Activated naive CD4-positive, alpha-beta T cell treated with anti-CD3 and anti-CD28 coated beads, Interleukin-2, amount 10 ng/mL, durations not matched to agents 7 days and 5 days (primary cell): ENCODE data around the gene HOMER1.

Experiments
- CTCF ChIA-PET: fragments of 350-600 bp; sonication (Branson Sonifier 250); formaldehyde crosslinking; loops from one replicate; lab custom pipeline; 2021; ENCODE audit warnings: antibody characterized with exemption; lab: Charles Lee
- DNase-seq: peaks from one replicate; pipeline ENCODE4 v3.0.0-alpha.2; 2020
- H3K27ac Mint-ChIP-seq: one replicate; pipeline ENCODE4 v1.8.0; 2021; ENCODE audit warnings: mild to moderate bottlenecking, moderate library complexity, mixed read lengths
- H3K27me3 Mint-ChIP-seq: one replicate; pipeline ENCODE4 v1.8.0; 2021; ENCODE audit warnings: mild to moderate bottlenecking, mixed read lengths
- H3K36me3 Mint-ChIP-seq: one replicate; pipeline ENCODE4 v1.8.0; 2021; ENCODE audit warnings: mixed read lengths
- H3K4me1 Mint-ChIP-seq: one replicate; pipeline ENCODE4 v1.8.0; 2021; ENCODE audit warnings: mixed read lengths
- H3K4me3 Mint-ChIP-seq: one replicate; pipeline ENCODE4 v1.8.0; 2021; ENCODE audit warnings: mild to moderate bottlenecking, moderate library complexity, mixed read lengths
- H3K9me3 Mint-ChIP-seq: one replicate; pipeline ENCODE4 v1.8.0; 2021; ENCODE audit warnings: mixed read lengths

Gene HOMER1, protein sequence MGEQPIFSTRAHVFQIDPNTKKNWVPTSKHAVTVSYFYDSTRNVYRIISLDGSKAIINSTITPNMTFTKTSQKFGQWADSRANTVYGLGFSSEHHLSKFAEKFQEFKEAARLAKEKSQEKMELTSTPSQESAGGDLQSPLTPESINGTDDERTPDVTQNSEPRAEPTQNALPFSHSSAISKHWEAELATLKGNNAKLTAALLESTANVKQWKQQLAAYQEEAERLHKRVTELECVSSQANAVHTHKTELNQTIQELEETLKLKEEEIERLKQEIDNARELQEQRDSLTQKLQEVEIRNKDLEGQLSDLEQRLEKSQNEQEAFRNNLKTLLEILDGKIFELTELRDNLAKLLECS

DNA sequence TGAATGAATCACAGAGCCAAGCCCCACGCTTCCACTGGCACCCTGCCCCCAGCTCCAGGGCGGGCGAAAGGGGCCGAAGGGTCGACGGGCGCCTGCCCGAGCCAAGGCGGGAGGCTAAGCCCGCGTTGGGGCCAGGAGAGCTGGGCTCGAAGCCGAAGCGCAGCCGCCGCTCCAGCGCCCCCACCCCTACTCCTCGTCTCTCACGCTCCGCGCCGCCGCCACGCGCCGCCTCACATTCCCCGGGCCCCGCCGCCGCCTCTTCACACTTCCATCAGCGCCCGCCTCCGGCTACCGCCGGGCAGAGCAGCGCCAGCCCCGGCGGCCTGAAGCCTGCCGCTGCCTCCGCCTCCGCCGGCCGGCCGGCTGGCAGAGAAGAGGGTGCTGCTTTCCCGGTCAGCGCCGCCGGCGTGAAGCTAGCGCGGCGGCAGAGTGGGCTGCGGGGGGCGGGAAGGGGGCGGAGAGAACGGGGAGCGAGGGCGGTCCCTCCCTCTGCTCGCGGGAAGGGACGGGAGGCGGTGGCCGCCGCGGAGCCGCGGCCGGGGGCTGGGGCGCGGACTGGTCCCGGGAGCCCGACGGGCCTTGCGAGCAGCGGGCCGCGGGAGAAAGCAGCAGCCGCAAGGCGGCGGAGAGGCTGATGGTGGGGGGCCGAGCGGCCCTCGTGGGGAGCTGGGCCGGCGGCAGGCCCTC is at the start of gene HOMER1:
Gene HOMER1 (minus strand): TSS at position 431 of the 687 bp plus-strand sequence. CDS start 1,360 bp downstream, outside the sequence.
- Mint-ChIP-seq H3K36me3 (peaks cover 5% of the 10 kb centered on the region), H3K9me3 (no peaks in the 10 kb centered on the region), H3K4me1 (peaks cover 35% of the 10 kb centered on the region), H3K4me3 (peak within 1 kb of the TSS; percentile 98), H3K27me3 (peaks cover 51% of the 10 kb centered on the region), H3K27ac (peak within 1 kb of the TSS; percentile 96)
- CTCF ChIA-PET = no interaction called here
- peak; percentile 78 for DNase-seq

DNA sequence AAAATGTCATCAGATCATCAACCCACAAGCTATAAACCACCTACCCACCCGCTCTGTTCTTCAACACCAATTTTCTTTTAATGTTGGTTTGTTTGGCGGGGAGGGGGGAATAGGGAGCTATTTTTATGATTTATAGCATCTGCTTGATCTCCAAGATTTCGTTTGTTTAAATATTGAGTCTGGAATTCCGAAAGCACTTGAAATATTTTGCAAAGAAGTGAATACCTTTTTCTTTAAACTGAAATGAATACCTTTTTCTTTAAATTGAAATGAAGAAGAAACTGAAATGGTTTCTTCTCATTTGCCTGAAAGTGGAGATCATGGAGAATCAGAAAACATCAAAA is 49.3 kb upstream of the HOMER1 start:
- no peak overlapping the region for H3K4me3 Mint-ChIP-seq
- no peak overlapping the region for H3K27ac Mint-ChIP-seq
- no peaks in the 10 kb centered on the region for H3K27me3 Mint-ChIP-seq
- no peaks in the 10 kb centered on the region for H3K9me3 Mint-ChIP-seq
- H3K36me3 Mint-ChIP-seq = peaks cover 10% of the 10 kb centered on the region
- no peak for DNase-seq
- CTCF ChIA-PET = interaction anchor here (0.6 to 0.8 kb wide), 2 partner anchors 71 to 424 kb away, joined by 3 to 5 read pairs; no protein-coding TSS in a partner anchor
- H3K4me1 Mint-ChIP-seq = peaks cover 28% of the 10 kb centered on the region

DNA sequence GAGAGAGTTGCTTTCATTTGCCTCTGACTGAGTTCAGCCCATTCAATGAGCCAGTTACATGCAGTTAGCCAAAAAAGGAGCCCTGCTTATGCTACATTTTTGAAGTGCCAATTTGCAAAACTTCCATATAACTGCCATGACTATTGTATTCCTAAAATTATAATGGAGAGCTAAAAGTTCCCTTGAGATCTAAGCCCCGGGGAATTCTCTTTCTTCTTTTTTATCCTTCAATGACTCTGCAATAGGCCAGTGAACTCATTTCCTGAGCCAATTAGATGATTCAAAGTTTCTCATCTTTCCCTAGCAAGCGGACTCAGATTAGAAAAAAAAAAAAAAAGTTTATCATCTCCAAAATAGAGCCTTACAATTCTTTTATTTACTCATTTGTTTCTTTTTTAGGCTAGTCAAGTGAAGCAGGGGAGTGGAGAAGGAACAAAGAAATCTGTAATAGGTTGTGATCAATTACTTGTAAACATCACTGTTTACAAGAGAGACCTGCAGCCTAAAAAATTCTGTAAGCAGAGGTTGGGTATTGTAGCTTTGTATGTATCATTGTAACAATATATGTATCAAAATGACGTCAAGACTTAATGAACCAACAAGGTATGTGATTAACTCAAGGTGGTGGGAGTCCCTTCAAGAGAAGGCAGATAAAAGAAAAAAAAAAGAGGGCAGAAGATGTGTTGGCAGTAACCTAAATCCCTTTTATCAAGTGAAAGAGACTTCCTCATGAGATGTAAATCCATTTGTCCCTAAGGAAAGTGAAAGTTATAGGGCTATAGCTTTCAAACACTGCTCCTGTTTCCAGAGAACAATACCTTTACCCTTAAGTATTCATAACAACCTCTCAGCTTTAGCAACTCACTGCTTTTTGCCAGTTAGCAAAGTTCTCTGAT is 48.7 kb upstream of the HOMER1 start:
- CTCF ChIA-PET = interaction anchor here (0.6 to 0.8 kb wide), 2 partner anchors 71 to 424 kb away, joined by 3 to 5 read pairs; no protein-coding TSS in a partner anchor
- no peak for DNase-seq
- Mint-ChIP-seq H3K4me3 (no peak overlapping the region), H3K9me3 (no peaks in the 10 kb centered on the region), H3K27ac (no peak overlapping the region), H3K27me3 (no peaks in the 10 kb centered on the region), H3K4me1 (peaks cover 28% of the 10 kb centered on the region), H3K36me3 (peaks cover 10% of the 10 kb centered on the region)

DNA sequence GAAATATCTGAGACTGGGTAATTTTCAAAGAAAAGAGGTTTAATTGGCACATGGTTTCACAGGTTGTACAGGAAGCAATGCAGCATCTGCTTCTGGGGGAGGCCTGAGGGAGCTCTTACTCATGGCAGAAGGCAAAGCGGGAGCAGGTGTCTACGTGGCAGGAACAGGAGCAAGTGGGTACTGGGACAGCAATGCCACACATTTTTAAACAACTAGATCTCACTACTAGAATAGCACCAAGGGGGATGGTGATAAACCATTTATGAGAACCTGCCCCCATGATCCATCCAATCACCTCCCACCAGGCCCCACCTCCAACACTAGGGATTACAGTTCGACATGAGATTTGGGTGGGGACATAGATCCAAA is 47.6 kb upstream of the HOMER1 start:
- peak overlapping the region; percentile 86 for H3K27ac Mint-ChIP-seq
- H3K36me3 Mint-ChIP-seq = peaks cover 10% of the 10 kb centered on the region
- H3K9me3 Mint-ChIP-seq = no peaks in the 10 kb centered on the region
- peaks cover 28% of the 10 kb centered on the region for H3K4me1 Mint-ChIP-seq
- no peak overlapping the region for H3K4me3 Mint-ChIP-seq
- H3K27me3 Mint-ChIP-seq = peaks cover 3% of the 10 kb centered on the region
- CTCF ChIA-PET = no interaction called here
- peak; percentile 26 for DNase-seq

DNA sequence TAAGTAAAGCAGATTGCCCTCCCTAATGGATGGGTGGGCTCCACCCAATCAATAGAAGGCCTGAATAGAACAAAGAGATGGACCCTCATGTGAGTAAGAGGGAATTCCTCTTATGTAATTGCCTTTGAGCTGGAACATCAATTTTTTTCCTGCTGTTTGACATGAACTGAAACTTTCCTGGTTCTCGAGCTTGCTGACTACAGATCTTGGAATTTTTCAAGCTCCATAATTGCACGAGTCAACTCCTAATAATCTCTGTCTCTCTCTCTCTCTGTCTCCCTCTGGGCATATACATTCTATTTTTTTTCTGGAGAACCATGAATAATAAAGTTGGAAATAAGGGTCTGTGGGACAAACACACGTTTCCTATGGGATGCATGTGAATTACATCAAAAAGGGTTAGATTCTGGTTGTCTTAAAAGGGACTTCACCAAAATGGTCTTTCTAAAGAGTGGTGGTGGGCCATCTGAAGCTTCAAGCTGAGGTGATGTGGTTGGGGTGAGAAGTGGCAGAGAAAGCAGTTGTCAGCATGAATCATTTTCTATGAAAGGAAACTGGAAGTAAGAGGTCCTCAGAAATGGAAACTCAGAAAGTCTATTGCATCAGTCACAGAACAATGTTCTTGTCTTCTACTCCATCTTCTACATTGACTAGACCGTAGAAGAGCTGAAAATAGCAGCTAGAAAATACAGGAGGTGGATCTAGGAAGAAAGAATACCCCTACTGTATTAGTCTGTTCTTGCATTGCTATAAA is 47.0 kb upstream of the HOMER1 start:
- Mint-ChIP-seq H3K9me3 (no peaks in the 10 kb centered on the region), H3K36me3 (peaks cover 10% of the 10 kb centered on the region), H3K27ac (peak overlapping the region; percentile 86), H3K4me3 (no peak overlapping the region), H3K27me3 (peaks cover 3% of the 10 kb centered on the region), H3K4me1 (peaks cover 31% of the 10 kb centered on the region)
- peak; percentile 34 for DNase-seq
- CTCF ChIA-PET = no interaction called here

DNA sequence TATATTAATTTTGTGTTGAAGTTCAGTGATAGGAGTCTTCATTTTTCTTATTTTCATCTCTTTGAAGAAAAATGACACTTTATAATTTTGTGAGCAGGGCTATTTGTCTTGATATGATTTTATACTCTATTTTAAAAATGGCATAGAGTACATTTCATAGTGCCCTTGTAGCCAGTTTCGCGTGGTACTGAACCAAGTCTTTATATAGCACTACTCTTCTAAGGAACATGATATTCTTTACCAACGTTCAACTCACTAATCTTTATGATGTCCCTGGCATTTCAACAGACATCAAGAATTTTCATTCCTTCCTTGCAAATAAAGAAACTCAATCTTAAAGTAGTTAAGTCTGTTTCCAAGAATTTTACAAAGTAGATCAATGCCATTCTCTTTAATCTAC is 41.5 kb upstream of the HOMER1 start:
- Mint-ChIP-seq H3K27ac (no peak overlapping the region), H3K4me1 (peaks cover 25% of the 10 kb centered on the region), H3K9me3 (peaks cover 7% of the 10 kb centered on the region), H3K4me3 (no peak overlapping the region), H3K27me3 (peaks cover 3% of the 10 kb centered on the region), H3K36me3 (no peaks in the 10 kb centered on the region)
- CTCF ChIA-PET = interaction anchor here (0.6 to 1.3 kb wide), 3 partner anchors 13 to 528 kb away, joined by 3 to 4 read pairs (median 3); no protein-coding TSS in a partner anchor
- no peak for DNase-seq

DNA sequence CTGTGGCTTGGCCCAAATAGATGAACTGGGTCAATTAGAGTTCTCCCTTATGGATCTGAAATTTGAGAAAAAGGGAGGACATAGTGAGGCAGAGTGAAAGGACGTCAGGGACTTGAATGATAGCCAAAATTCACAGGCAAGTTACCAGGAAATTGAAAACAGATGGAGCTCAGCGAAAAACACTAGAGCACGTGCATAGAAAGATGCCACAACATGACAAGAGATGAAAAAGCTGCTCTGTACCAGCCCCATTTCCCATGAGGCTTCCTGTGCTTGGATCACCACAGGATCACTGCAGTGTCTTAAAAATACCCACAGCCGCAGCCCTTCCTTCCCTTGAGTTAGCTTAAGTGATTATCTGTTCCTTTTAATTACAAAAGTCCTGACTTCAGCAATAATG is 39.0 kb upstream of the HOMER1 start:
- H3K9me3 Mint-ChIP-seq = peaks cover 7% of the 10 kb centered on the region

DNA sequence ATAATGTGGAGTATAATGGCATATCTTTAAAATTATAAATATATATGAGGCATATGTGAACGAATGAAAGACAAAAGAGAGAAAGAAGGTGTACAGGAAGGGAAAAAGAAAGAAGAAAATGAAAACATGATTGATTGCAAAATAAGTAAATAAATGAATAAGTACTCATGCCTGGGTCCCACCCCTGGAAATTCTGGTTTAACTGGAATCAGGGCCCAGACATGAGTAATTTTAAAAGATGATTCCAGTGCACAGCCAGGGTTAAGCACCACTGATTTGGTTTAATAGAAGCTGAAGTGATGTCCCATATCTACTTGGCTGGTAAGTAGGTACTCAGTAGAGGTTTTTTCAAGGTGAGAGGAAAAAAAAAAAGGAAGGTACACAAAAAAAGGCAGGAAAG is 34.0 kb upstream of the HOMER1 start:
- no peaks in the 10 kb centered on the region for H3K27me3 Mint-ChIP-seq
- peaks cover 7% of the 10 kb centered on the region for H3K4me1 Mint-ChIP-seq
- H3K36me3 Mint-ChIP-seq = no peaks in the 10 kb centered on the region
- DNase-seq = no peak
- CTCF ChIA-PET = no interaction called here
- no peak overlapping the region for H3K4me3 Mint-ChIP-seq
- peaks cover 7% of the 10 kb centered on the region for H3K9me3 Mint-ChIP-seq
- H3K27ac Mint-ChIP-seq = no peak overlapping the region

More for the DNA sequence above, 39.0 kb upstream of the HOMER1 start:
- H3K36me3 Mint-ChIP-seq = no peaks in the 10 kb centered on the region
- no peak overlapping the region for H3K27ac Mint-ChIP-seq
- peak; percentile 38 for DNase-seq
- peaks cover 22% of the 10 kb centered on the region for H3K4me1 Mint-ChIP-seq
- CTCF ChIA-PET = interaction anchor here (0.6 to 1.1 kb wide), 3 partner anchors 21 to 530 kb away, joined by 3 to 4 read pairs (median 3); no protein-coding TSS in a partner anchor
- peaks cover 3% of the 10 kb centered on the region for H3K27me3 Mint-ChIP-seq
- H3K4me3 Mint-ChIP-seq = no peak overlapping the region

DNA sequence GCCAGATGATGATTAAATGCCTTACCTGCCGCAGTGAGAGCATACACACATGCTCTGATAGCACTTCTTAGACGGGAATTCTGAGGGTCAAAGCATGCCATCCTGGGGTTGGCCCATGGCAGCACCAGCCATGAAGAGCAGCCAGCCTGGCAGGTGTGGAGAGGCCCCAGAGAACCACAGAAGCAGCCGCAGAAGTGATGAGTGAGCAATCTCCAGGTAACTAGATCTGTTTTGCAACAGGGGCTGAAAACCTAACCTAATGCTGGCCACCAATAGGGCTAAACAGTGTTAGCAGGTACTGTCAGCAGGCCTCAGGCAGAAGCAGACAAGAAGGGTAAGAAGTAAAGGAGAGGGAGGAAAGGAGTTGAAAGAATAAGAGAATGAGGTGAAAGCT is 33.5 kb upstream of the HOMER1 start:
- H3K4me3 Mint-ChIP-seq = no peak overlapping the region
- no peaks in the 10 kb centered on the region for H3K27me3 Mint-ChIP-seq
- no peaks in the 10 kb centered on the region for H3K36me3 Mint-ChIP-seq
- H3K4me1 Mint-ChIP-seq = peaks cover 1% of the 10 kb centered on the region
- no peak for DNase-seq
- CTCF ChIA-PET = no interaction called here
- no peak overlapping the region for H3K27ac Mint-ChIP-seq
- peaks cover 4% of the 10 kb centered on the region for H3K9me3 Mint-ChIP-seq

DNA sequence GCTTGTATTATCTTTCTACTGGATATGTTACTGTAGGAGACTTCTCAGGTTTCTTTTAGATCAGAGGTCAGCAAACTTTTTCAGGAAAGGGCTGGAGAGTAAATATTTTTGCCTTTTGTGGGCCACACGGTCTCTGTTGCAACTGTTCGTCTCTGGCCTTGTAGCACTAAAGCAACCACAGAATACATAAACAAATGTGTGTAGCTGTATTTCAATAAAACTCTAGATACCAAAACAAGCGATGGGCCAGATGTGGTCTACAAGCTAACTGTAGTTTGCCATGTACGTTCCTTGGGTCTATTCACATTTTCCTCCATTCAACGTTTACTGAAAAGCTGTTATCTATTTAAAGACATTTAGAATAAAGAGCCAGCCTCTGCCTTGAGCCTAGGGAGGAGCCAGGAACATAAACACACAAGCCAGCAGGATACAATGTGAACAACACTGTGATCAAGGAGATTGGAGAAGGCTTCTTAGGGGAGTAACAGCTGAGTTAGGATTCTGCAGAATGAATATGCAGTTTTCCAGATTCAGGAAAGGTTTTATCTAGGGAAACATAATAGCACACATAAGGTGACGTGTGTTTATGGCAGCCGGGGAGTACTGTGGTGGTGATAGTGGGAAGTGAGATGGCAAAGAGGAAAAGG is 33.0 kb upstream of the HOMER1 start:
- Mint-ChIP-seq H3K9me3 (peaks cover 2% of the 10 kb centered on the region), H3K4me3 (no peak overlapping the region), H3K27me3 (no peaks in the 10 kb centered on the region), H3K4me1 (no peaks in the 10 kb centered on the region), H3K36me3 (no peaks in the 10 kb centered on the region), H3K27ac (no peak overlapping the region)
- CTCF ChIA-PET = no interaction called here
- DNase-seq = no peak

DNA sequence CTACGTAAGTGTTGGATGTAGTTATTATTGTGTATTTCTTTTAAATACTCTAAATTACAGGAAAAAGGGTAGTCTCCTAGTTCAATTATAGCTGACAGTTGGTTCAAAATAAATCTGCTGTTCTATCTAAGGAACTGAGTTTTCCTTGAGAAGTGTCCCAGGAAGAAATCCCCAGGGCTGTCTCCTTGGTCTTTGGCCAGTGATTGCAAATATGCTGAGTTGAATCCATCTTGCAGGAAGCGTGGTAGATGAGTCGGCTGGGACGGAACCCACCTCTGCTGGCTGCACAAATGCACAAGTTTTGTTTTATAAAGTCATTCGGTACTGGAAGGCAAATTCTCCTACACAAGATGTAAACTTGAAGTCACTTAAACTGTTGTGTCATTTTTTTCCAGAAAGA is 30.2 kb upstream of the HOMER1 start:
- Mint-ChIP-seq H3K4me1 (no peaks in the 10 kb centered on the region), H3K27me3 (no peaks in the 10 kb centered on the region), H3K4me3 (no peak overlapping the region), H3K9me3 (no peaks in the 10 kb centered on the region), H3K36me3 (no peaks in the 10 kb centered on the region), H3K27ac (no peak overlapping the region)
- no peak for DNase-seq
- CTCF ChIA-PET = no interaction called here

DNA sequence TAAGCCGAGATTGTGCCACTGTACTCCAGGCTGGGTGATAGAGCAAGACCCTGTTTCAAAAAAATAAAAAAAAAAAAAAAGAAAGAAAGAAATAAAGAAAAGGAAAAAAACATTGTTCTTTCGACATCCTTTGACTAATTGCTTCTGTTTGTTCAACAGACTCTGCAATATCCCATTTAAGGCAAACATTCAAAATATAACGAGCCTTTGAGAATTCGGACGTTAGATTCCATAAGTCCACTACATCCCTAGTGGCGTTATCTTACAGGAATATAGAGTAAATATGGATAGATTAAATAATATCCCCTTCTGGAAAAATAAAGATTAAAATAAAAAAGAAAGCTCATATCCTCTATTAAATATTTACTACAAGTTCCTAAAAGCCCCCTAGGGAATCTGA is 27.0 kb upstream of the HOMER1 start:
- Mint-ChIP-seq H3K27ac (no peak overlapping the region), H3K27me3 (no peaks in the 10 kb centered on the region), H3K9me3 (no peaks in the 10 kb centered on the region), H3K4me3 (no peak overlapping the region), H3K4me1 (no peaks in the 10 kb centered on the region), H3K36me3 (no peaks in the 10 kb centered on the region)
- DNase-seq = no peak
- CTCF ChIA-PET = no interaction called here

DNA sequence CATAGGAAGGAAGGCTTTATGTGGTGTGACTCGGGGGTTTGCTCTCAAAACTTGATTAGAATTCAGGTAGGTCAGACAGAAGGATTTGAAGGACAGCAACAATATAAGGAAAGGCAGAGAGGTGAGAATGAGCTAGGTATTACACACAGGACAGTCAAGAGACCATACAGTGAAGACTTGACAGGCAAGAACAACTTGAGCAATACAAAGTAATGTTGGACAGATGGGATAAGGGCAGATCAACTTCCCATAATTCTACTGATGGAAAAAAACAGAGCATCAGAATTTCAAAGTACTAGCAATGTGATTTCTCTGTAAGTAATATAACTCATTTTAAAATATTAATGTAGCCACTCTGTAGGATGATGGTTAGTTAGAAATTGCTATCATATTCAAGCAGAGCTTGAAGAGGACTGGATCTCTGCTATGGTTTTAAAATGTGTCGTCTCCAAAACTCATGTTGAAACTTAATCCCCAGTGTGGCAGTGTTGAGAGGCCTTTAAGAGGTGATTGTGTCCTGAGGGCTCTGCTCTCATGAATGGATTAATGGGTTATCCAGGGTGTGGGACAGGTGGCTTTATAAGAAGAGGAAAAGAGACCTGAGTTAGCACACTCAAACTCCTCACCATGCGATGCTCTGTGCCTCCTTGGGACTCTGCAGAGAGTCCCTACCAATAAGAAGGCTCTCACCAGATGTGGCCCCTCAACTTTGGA is 22.4 kb upstream of the HOMER1 start:
- Mint-ChIP-seq H3K9me3 (no peaks in the 10 kb centered on the region), H3K4me3 (no peak overlapping the region), H3K27me3 (peaks cover 3% of the 10 kb centered on the region), H3K27ac (no peak overlapping the region), H3K4me1 (no peaks in the 10 kb centered on the region), H3K36me3 (no peaks in the 10 kb centered on the region)
- CTCF ChIA-PET = no interaction called here
- no peak for DNase-seq
